Neuronal stem cell (in vitro differentiated cells): ENCODE measurements around the gene SNRNP200.

Source experiments
- DNase-seq: peaks from one replicate; pipeline ENCODE4 v3.0.0-alpha.2; 2013; ENCODE audit warnings: low spot score
- H2AFZ ChIP-seq: one replicate; pipeline ENCODE4 v1.6.1; 2013; ENCODE audit warnings: mild to moderate bottlenecking, low read length, inconsistent platforms
- H2AK5ac ChIP-seq: 2 replicates; pipeline ENCODE4 v1.6.1; 2013; ENCODE audit warnings: low read depth, mild to moderate bottlenecking, inconsistent platforms, low read length, moderate library complexity, mixed read lengths
- H2BK120ac ChIP-seq: 2 replicates; pipeline ENCODE4 v1.6.1; 2013; ENCODE audit warnings: low read depth, mild to moderate bottlenecking, inconsistent platforms, low read length, moderate library complexity, mixed read lengths
- H2BK12ac ChIP-seq: one replicate; pipeline ENCODE4 v1.6.1; 2013; ENCODE audit warnings: low read length, inconsistent platforms
- H2BK15ac ChIP-seq: 2 replicates; pipeline ENCODE4 v1.6.1; 2013; ENCODE audit warnings: mild to moderate bottlenecking, low read length, inconsistent platforms, mixed read lengths
- H2BK5ac ChIP-seq: one replicate; pipeline ENCODE4 v1.6.1; 2013; ENCODE audit warnings: inconsistent platforms, mild to moderate bottlenecking, low read length, moderate library complexity
- H3K14ac ChIP-seq: one replicate; pipeline ENCODE4 v1.6.1; 2013; ENCODE audit warnings: low read length, inconsistent platforms
- H3K18ac ChIP-seq: 2 replicates; pipeline ENCODE4 v1.6.1; 2013; ENCODE audit warnings: low read length, inconsistent platforms
- H3K23ac ChIP-seq: 2 replicates; pipeline ENCODE4 v1.6.1; 2013; ENCODE audit warnings: low read depth, mild to moderate bottlenecking, mixed read lengths, low read length, inconsistent platforms; ENCODE audit not compliant: poor library complexity
- H3K27ac ChIP-seq: replicated peaks from 3 replicates; pipeline ENCODE4 v1.5.1; 2013; ENCODE audit warnings: low read length, inconsistent platforms
- H3K27me3 ChIP-seq, 3 experiments: 2 replicates each; pipeline ENCODE4 v1.6.1; 2013; ENCODE audit warnings: low read length in 3 of 3, mild to moderate bottlenecking in 2 of 3, inconsistent platforms in 1 of 3, low read depth in 1 of 3, mixed read lengths in 1 of 3, moderate library complexity in 1 of 3; ENCODE audit not compliant: control insufficient read depth in 3 of 3, insufficient read depth in 3 of 3
- H3K36me3 ChIP-seq, 2 donors: replicated peaks in 1 of 2; 2 replicates each; pipeline ENCODE4 v1.6.1; 2013; ENCODE audit warnings: low read length in 2 of 2; ENCODE audit not compliant: control insufficient read depth in 2 of 2, insufficient read depth in 2 of 2
- H3K4ac ChIP-seq: 2 replicates; pipeline ENCODE4 v1.6.1; 2013; ENCODE audit warnings: inconsistent platforms, mild to moderate bottlenecking, low read length, moderate library complexity
- H3K4me1 ChIP-seq, 2 donors: 1 replicate in 1 of 2; 2 replicates in 1 of 2; pipeline ENCODE4 v1.6.1; 2013; ENCODE audit warnings: low read length in 2 of 2, low read depth in 1 of 2; ENCODE audit not compliant: control insufficient read depth in 2 of 2, insufficient read depth in 1 of 2
- H3K4me2 ChIP-seq: one replicate; pipeline ENCODE4 v1.6.1; 2013; ENCODE audit warnings: mild to moderate bottlenecking, low read length, inconsistent platforms; ENCODE audit not compliant: insufficient read depth, poor library complexity, severe bottlenecking
- H3K4me3 ChIP-seq, 2 donors: 2 replicates each; pipeline ENCODE4 v1.5.1; 2013; ENCODE audit warnings: low read length in 2 of 2, mild to moderate bottlenecking in 2 of 2, inconsistent platforms in 1 of 2, moderate library complexity in 1 of 2
- H3K79me1 ChIP-seq: one replicate; pipeline ENCODE4 v1.6.1; 2013; ENCODE audit warnings: low read depth, mild to moderate bottlenecking, inconsistent platforms, low read length, moderate library complexity
- H3K9ac ChIP-seq: one replicate; pipeline ENCODE4 v1.6.1; 2013; ENCODE audit warnings: mild to moderate bottlenecking, low read depth, low read length, inconsistent platforms; ENCODE audit not compliant: poor library complexity
- H3K9me3 ChIP-seq, 2 donors: replicated peaks in 1 of 2; 2 replicates each; pipeline versions ENCODE3 to v1.6.1; 2013; ENCODE audit warnings: low read length in 2 of 2, mild to moderate bottlenecking in 2 of 2, inconsistent platforms in 1 of 2, low read depth in 1 of 2, mixed read lengths in 1 of 2, moderate library complexity in 1 of 2; ENCODE audit not compliant: control insufficient read depth in 2 of 2, insufficient read depth in 1 of 2
- H4K8ac ChIP-seq: one replicate; pipeline ENCODE4 v1.6.1; 2013; ENCODE audit warnings: low read depth, mild to moderate bottlenecking, inconsistent platforms, low read length, moderate library complexity
- H4K91ac ChIP-seq: one replicate; pipeline ENCODE4 v1.6.1; 2013; ENCODE audit warnings: low read length, low read depth, mild to moderate bottlenecking, inconsistent platforms; ENCODE audit not compliant: poor library complexity
- WGBS, 2 donors: extraction: QIAGEN DNeasy Blood & Tissue Kit; methylation state at CpG; one replicate each; pipeline ENCODE4 v1.1.7; 2013; ENCODE audit warnings: missing lambda C conversion rate in 2 of 2, mixed read lengths in 1 of 2; ENCODE audit not compliant: insufficient read length in 2 of 2, insufficient replicate concordance in 1 of 2; ENCODE audit errors: extremely low coverage in 2 of 2; 5-methylcytosine and 5-hydroxymethylcytosine counted together

SNRNP200 gene

DNA sequence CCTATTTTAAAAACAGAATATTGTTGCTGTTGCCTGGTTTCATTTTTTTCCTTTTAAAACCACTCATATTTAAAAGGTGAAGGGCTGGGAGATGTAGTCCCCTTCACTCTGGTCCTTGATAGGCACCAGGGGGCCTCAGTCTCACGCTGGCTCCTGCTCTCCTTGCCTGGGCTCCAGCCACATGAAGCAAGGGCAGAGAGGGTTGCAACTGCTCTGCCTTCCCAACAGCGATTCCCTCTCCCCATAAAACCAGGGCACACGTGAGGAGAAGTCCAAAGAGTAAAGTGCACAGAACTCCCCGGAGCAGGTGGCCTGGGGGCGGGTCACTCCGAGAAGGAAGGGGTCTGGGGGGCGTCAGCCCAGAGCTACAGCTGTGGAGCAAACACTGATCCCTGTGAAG lies 52.3 kb downstream of the SNRNP200 start:
- no peak overlapping the region for H2BK5ac ChIP-seq
- H3K4ac ChIP-seq, result no peak overlapping the region
- no peak overlapping the region for H3K23ac ChIP-seq
- H3K27ac ChIP-seq, result no peak overlapping the region
- H3K4me3 ChIP-seq, result no peak overlapping the region
- H3K9me3 ChIP-seq, result no peaks in the 10 kb centered on the region
- WGBS, 2 donors, result no CpG with 5 or more reads among the region's 7 CpGs
- no peak overlapping the region for H3K18ac ChIP-seq
- H3K4me2 ChIP-seq, result no peak overlapping the region
- no peak overlapping the region for H2AFZ ChIP-seq
- no peak overlapping the region for H2BK120ac ChIP-seq
- peaks cover 2% of the 10 kb centered on the region for H3K79me1 ChIP-seq
- H3K14ac ChIP-seq, result no peak overlapping the region
- H3K27me3 ChIP-seq, result no peaks in the 10 kb centered on the region
- H3K4me1 ChIP-seq, result peaks cover 3 to 8% of the 10 kb centered on the region in 2 donors
- no peak overlapping the region for H2BK12ac ChIP-seq
- no peak overlapping the region for H2AK5ac ChIP-seq
- no peak overlapping the region for H2BK15ac ChIP-seq
- H3K36me3 ChIP-seq, result peaks cover 14 to 61% of the 10 kb centered on the region in 2 donors
- no peak overlapping the region for H4K91ac ChIP-seq
- H4K8ac ChIP-seq, result no peak overlapping the region
- H3K9ac ChIP-seq, result no peak overlapping the region
- DNase-seq, result no peak

DNA sequence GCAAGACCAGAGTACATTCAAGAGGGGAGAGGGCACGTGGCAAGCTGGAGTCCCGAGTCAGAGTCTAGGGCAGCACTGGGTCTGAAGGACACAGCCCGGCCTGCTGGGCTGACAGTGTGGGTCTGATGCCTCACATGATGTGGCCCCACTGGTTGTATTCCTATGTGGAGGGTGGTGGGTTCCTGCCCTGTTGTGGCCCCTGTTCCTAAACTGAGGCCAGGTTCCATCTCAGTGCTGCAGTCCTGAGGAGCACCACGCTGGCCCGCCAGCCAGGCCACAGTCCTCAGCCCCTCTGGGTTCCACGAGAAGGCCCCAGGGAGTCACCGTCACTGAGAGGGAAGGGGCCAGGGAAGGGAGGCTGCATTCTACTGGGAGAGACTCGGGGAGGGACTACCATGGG lies 52.8 kb downstream of the SNRNP200 start:
- H3K4me1 ChIP-seq, result peaks cover 3 to 8% of the 10 kb centered on the region in 2 donors
- H3K23ac ChIP-seq, result no peak overlapping the region
- H2BK120ac ChIP-seq, result no peak overlapping the region
- H4K91ac ChIP-seq, result no peak overlapping the region
- H3K27ac ChIP-seq, result no peak overlapping the region
- no peak overlapping the region for H3K14ac ChIP-seq
- no peaks in the 10 kb centered on the region for H3K9me3 ChIP-seq
- no peak overlapping the region for H3K4me2 ChIP-seq
- no peak overlapping the region for H2AK5ac ChIP-seq
- no peak overlapping the region for H3K4ac ChIP-seq
- H4K8ac ChIP-seq, result no peak overlapping the region
- H3K27me3 ChIP-seq, result no peaks in the 10 kb centered on the region
- no peak overlapping the region for H2BK5ac ChIP-seq
- H3K79me1 ChIP-seq, result peaks cover 2% of the 10 kb centered on the region
- H3K4me3 ChIP-seq, result no peak overlapping the region
- peak overlapping the region; percentile 83 for H3K9ac ChIP-seq
- DNase-seq, result no peak
- peaks cover 14 to 58% of the 10 kb centered on the region in 2 donors for H3K36me3 ChIP-seq
- H2BK12ac ChIP-seq, result no peak overlapping the region
- no CpG with 5 or more reads among the region's 8 CpGs for WGBS, 2 donors
- no peak overlapping the region for H2AFZ ChIP-seq
- no peak overlapping the region for H3K18ac ChIP-seq
- H2BK15ac ChIP-seq, result no peak overlapping the region

- DNase-seq, result peak; percentile 74
- no peak overlapping the region for H3K18ac ChIP-seq
- no CpG with 5 or more reads among the region's 6 CpGs for WGBS, 2 donors
Measured at GRCh38 chr2:96251721-96252292, 53.5 kb downstream of the SNRNP200 start.

DNA sequence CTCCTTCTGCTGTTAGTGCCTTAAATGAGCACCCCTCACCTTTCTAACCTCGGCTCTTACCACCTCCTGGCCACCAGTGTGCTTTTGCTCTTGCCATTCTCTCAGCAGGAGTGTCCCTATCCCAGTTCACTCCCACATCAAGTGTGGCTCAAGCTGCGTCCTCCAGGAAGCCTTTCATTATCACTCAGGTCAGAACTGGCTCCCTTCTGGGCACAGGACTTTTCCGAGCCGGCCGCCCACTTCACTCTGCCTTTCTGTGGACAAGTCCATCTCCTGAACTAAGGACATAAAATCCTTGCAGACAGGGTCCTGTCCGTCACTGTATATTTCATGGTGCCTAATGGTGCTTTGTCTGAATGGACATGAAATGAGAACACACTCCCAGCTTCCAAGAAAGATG lies 55.2 kb downstream of the SNRNP200 start:
- H3K23ac ChIP-seq, result no peak overlapping the region
- H2BK12ac ChIP-seq, result no peak overlapping the region
- H3K4me1 ChIP-seq, result peaks cover 6 to 8% of the 10 kb centered on the region in 2 donors
- H3K9ac ChIP-seq, result no peak overlapping the region
- no peak overlapping the region for H3K4ac ChIP-seq
- H2BK5ac ChIP-seq, result no peak overlapping the region
- no peak overlapping the region for H2BK120ac ChIP-seq
- H2BK15ac ChIP-seq, result no peak overlapping the region
- no peak overlapping the region for H3K4me2 ChIP-seq
- no peak overlapping the region for H2AK5ac ChIP-seq
- H4K8ac ChIP-seq, result no peak overlapping the region
- H3K79me1 ChIP-seq, result peaks cover 2% of the 10 kb centered on the region
- WGBS, 2 donors, result no CpG with 5 or more reads among the region's 6 CpGs
- H3K27ac ChIP-seq, result no peak overlapping the region
- no peak overlapping the region for H3K18ac ChIP-seq
- peaks cover 16 to 44% of the 10 kb centered on the region in 2 donors for H3K36me3 ChIP-seq
- H3K14ac ChIP-seq, result no peak overlapping the region
- DNase-seq, result no peak
- no peak overlapping the region for H2AFZ ChIP-seq
- no peak overlapping the region for H3K4me3 ChIP-seq
- no peak overlapping the region for H4K91ac ChIP-seq
- H3K9me3 ChIP-seq, result peaks cover 2 to 3% of the 10 kb centered on the region in 2 donors
- no peaks in the 10 kb centered on the region for H3K27me3 ChIP-seq

More at GRCh38 chr2:96251721-96252292, 53.5 kb downstream of the SNRNP200 start:
- no peak overlapping the region for H2AK5ac ChIP-seq
- no peak overlapping the region for H2BK15ac ChIP-seq
- H2AFZ ChIP-seq, result peak overlapping the region; percentile 30
- peaks cover 4 to 8% of the 10 kb centered on the region in 2 donors for H3K4me1 ChIP-seq
- H3K9ac ChIP-seq, result no peak overlapping the region
- H3K4me2 ChIP-seq, result peak overlapping the region; percentile 48
- H2BK5ac ChIP-seq, result no peak overlapping the region
- no peak overlapping the region for H2BK12ac ChIP-seq
- H2BK120ac ChIP-seq, result no peak overlapping the region
- H3K27ac ChIP-seq, result peak overlapping the region; percentile 41
- H4K91ac ChIP-seq, result no peak overlapping the region
- H3K14ac ChIP-seq, result no peak overlapping the region
- H3K4me3 ChIP-seq, result no peak overlapping the region
- peaks cover 2% of the 10 kb centered on the region for H3K79me1 ChIP-seq
- no peak overlapping the region for H4K8ac ChIP-seq
- H3K4ac ChIP-seq, result no peak overlapping the region
- H3K27me3 ChIP-seq, result no peaks in the 10 kb centered on the region
- H3K9me3 ChIP-seq, result no peaks in the 10 kb centered on the region
- no peak overlapping the region for H3K23ac ChIP-seq
- peaks cover 14 to 56% of the 10 kb centered on the region in 2 donors for H3K36me3 ChIP-seq
